HEK293 (cell line): Measurements from ENCODE around the gene TRIM33.

Source experiments
- CTCF ChIA-PET: fragments of 350-600 bp; formaldehyde crosslinking; extraction: SDS; loops from one replicate; lab custom pipeline; 2021; ENCODE audit warnings: antibody characterized with exemption; lab: Yijun Ruan, JAX
- POLR2A ChIA-PET: fragments of 300-600 bp; formaldehyde crosslinking; extraction: SDS; loops from one replicate; lab custom pipeline; 2020; ENCODE audit warnings: antibody characterized with exemption, inconsistent platforms; lab: Yijun Ruan, JAX
- H3K27ac ChIP-seq: fragments of 200-500 bp; sonication (Bioruptor generic); 2 replicates; pipeline ENCODE4 v1.5.1; 2014; ENCODE audit warnings: low read depth, low read length, control low read depth, inconsistent platforms; ENCODE audit errors: extremely low read depth
- H3K36me3 ChIP-seq, 2 experiments: fragments of 200-500 bp in 1 of 2; sonication (Bioruptor generic) in 1 of 2; 1 replicate in 1 of 2; 2 replicates in 1 of 2; pipeline ENCODE4 v1.5.1; 2014 to 2017; ENCODE audit warnings: inconsistent platforms in 2 of 2, low read length in 2 of 2; ENCODE audit not compliant: control insufficient read depth in 2 of 2, insufficient read depth in 1 of 2
- H3K4me1 ChIP-seq: fragments of 200-500 bp; sonication (Bioruptor generic); 2 replicates; pipeline ENCODE4 v1.5.1; 2014; ENCODE audit warnings: mild to moderate bottlenecking, low read length, inconsistent platforms; ENCODE audit not compliant: control insufficient read depth, insufficient read depth
- H3K4me3 ChIP-seq: 2 replicates; pipeline ENCODE4 v1.5.1; 2011; ENCODE audit warnings: low read depth, mild to moderate bottlenecking, control low read depth, low read length, moderate library complexity
- H3K9me3 ChIP-seq: fragments of 200-500 bp; sonication (Bioruptor generic); 2 replicates; pipeline ENCODE4 v1.5.1; 2014; ENCODE audit warnings: low read depth, low read length, inconsistent platforms; ENCODE audit not compliant: control insufficient read depth, insufficient read depth
- CTCF ChIP-seq: fragments of 450-650 bp; formaldehyde crosslinking; IDR thresholded peaks from 2 replicates; pipeline ENCODE4 v1.5.1; 2016; ENCODE audit warnings: missing biosample characterization, missing genetic modification characterization
- HOXA7 ChIP-seq: sonication (generic); formaldehyde crosslinking; IDR thresholded peaks from 2 replicates; pipeline ENCODE4 v1.8.1; 2022; ENCODE audit warnings: missing genetic modification reagents, borderline replicate concordance
- KLF17 ChIP-seq: fragments of 450-650 bp; formaldehyde crosslinking; IDR thresholded peaks from 2 replicates; pipeline ENCODE4 v1.5.1; 2016; ENCODE audit warnings: missing biosample characterization, missing genetic modification characterization
- MEIS1 ChIP-seq: sonication (generic); formaldehyde crosslinking; IDR thresholded peaks from 2 replicates; pipeline ENCODE4 v1.8.1; 2022; ENCODE audit warnings: missing genetic modification reagents, mild to moderate bottlenecking, borderline replicate concordance
- OSR2 ChIP-seq: fragments of 450-650 bp; formaldehyde crosslinking; IDR thresholded peaks from 2 replicates; pipeline ENCODE4 v1.5.1; 2016; ENCODE audit warnings: missing biosample characterization, missing genetic modification characterization
- PBX3 ChIP-seq: sonication (generic); formaldehyde crosslinking; IDR thresholded peaks from 2 replicates; pipeline ENCODE4 v1.8.1; 2022; ENCODE audit warnings: mild to moderate bottlenecking, moderate library complexity, missing genetic modification reagents
- PRDM6 ChIP-seq: fragments of 450-650 bp; formaldehyde crosslinking; IDR thresholded peaks from 2 replicates; pipeline ENCODE4 v1.5.1; 2017; ENCODE audit warnings: missing biosample characterization, missing genetic modification characterization
- YY2 ChIP-seq: fragments of 450-650 bp; formaldehyde crosslinking; IDR thresholded peaks from 2 replicates; pipeline ENCODE4 v1.5.1; 2016; ENCODE audit warnings: missing biosample characterization, missing genetic modification characterization
- ZBTB26 ChIP-seq: fragments of 450-650 bp; formaldehyde crosslinking; optimal IDR thresholded peaks from 2 replicates; pipeline ENCODE3; 2016; ENCODE audit warnings: missing biosample characterization, mild to moderate bottlenecking, missing genetic modification characterization
- ZBTB7A ChIP-seq: fragments of 450-650 bp; formaldehyde crosslinking; IDR thresholded peaks from 2 replicates; pipeline ENCODE4 v1.5.1; 2016; ENCODE audit warnings: low read depth, missing biosample characterization, missing genetic modification characterization
- ZNF214 ChIP-seq: fragments of 450-650 bp; formaldehyde crosslinking; IDR thresholded peaks from 2 replicates; pipeline ENCODE4 v1.5.1; 2017; ENCODE audit warnings: missing biosample characterization, mild to moderate bottlenecking, missing genetic modification characterization, borderline replicate concordance
- ZNF239 ChIP-seq: fragments of 450-650 bp; formaldehyde crosslinking; IDR thresholded peaks from 2 replicates; pipeline ENCODE4 v1.5.1; 2016; ENCODE audit warnings: missing biosample characterization, missing genetic modification characterization
- ZNF292 ChIP-seq: fragments of 450-650 bp; formaldehyde crosslinking; IDR thresholded peaks from 2 replicates; pipeline ENCODE4 v1.5.1; 2016; ENCODE audit warnings: low read depth, missing biosample characterization, missing genetic modification characterization, borderline replicate concordance
- ZNF335 ChIP-seq: fragments of 450-650 bp; formaldehyde crosslinking; conservative IDR thresholded peaks from 2 replicates; pipeline ENCODE4 v1.5.1; 2016; ENCODE audit warnings: missing biosample characterization, missing genetic modification characterization
- ZNF366 ChIP-seq: fragments of 450-650 bp; formaldehyde crosslinking; conservative IDR thresholded peaks from 2 replicates; pipeline ENCODE4 v1.5.1; 2016; ENCODE audit warnings: missing biosample characterization, missing genetic modification characterization
- ZNF510 ChIP-seq: fragments of 450-650 bp; formaldehyde crosslinking; IDR thresholded peaks from 2 replicates; pipeline ENCODE4 v1.5.1; 2018; ENCODE audit warnings: mild to moderate bottlenecking, missing genetic modification characterization, missing biosample characterization; ENCODE audit not compliant: insufficient replicate concordance
- ZNF677 ChIP-seq: fragments of 450-650 bp; IDR thresholded peaks from 2 replicates; pipeline ENCODE4 v1.5.0; 2018; ENCODE audit warnings: missing biosample characterization, mild to moderate bottlenecking, missing genetic modification characterization, moderate library complexity
- ZNF777 ChIP-seq: fragments of 450-650 bp; formaldehyde crosslinking; IDR thresholded peaks from 2 replicates; pipeline ENCODE4 v1.5.1; 2017; ENCODE audit warnings: missing biosample characterization, missing genetic modification characterization, borderline replicate concordance
- ZNF830 ChIP-seq: fragments of 450-650 bp; IDR thresholded peaks from 2 replicates; pipeline ENCODE4 v1.5.0; 2018; ENCODE audit warnings: missing biosample characterization, missing genetic modification characterization, low read depth, mild to moderate bottlenecking, moderate library complexity
- ZXDB ChIP-seq: fragments of 450-650 bp; formaldehyde crosslinking; IDR thresholded peaks from 2 replicates; pipeline ENCODE4 v1.5.1; 2016; ENCODE audit warnings: missing biosample characterization, missing genetic modification characterization

The TRIM33 gene

GRCh38 chr1:114448370-114449036 lies 62.5 kb downstream of the TRIM33 start:
- no peak overlapping the region for H3K27ac ChIP-seq
- CTCF ChIA-PET: interaction anchor here (0.7 kb wide), 1 partner anchor 13 kb away, joined by 3 read pairs; no protein-coding TSS in a partner anchor
- H3K9me3 ChIP-seq: no peaks in the 10 kb centered on the region
- no peaks in the 10 kb centered on the region for H3K4me1 ChIP-seq
- POLR2A ChIA-PET: no interaction called here
- peaks cover 9 to 63% of the 10 kb centered on the region in 2 experiments; a peak in 2 of 3 replicates for H3K36me3 ChIP-seq
- TF ChIP-seq MEIS1 (CRISPR knock-in tag) (no peak), ZNF777 (tag by site-specific recombination) (no peak), HOXA7 (CRISPR knock-in tag) (no peak), OSR2 (tag by site-specific recombination) (no peak), ZBTB7A (tag by site-specific recombination) (no peak), ZNF214 (no peak), KLF17 (tag by site-specific recombination) (no peak), YY2 (tag by site-specific recombination) (no peak), ZBTB26 (tag by site-specific recombination) (no peak), ZNF510 (tag by site-specific recombination) (no peak), ZXDB (tag by site-specific recombination) (no peak), CTCF (no peak), PRDM6 (tag by site-specific recombination) (no peak), ZNF335 (tag by site-specific recombination) (no peak), ZNF239 (tag by site-specific recombination) (no peak), ZNF677 (no peak), PBX3 (CRISPR knock-in tag) (no peak), ZNF830 (tag by site-specific recombination) (no peak), ZNF366 (tag by site-specific recombination) (no peak), ZNF292 (tag by site-specific recombination) (no peak)
- H3K4me3 ChIP-seq: no peak overlapping the region
